Gastroesophageal sphincter (tissue), 4 donors: ENCODE data around the gene EEF1B2. TPM values are rescaled to one million over a fixed set of nuclear protein-coding genes. Genes with fewer than 3 reads are reported as not detected.
"Not testable (repeated sequence)": the region's sequence is repeated elsewhere in the genome, so short reads cannot be mapped to it uniquely, and the experiment has no call there.

Source experiments
- ATAC-seq: fragments of 150-250 bp; one replicate; pipeline ENCODE4 v1.9.1; 2016; ENCODE audit warnings: mild to moderate bottlenecking, moderate library complexity
- H3K27ac ChIP-seq, 4 donors: fragments of 200-600 bp; sonication (generic) in 3 of 4; 1 replicate in 3 of 4; 2 replicates in 1 of 4; pipeline ENCODE4 v1.5.1; 2016 to 2019
- H3K27me3 ChIP-seq: fragments of 200-600 bp; sonication (generic); one replicate; pipeline ENCODE4 v1.5.1; 2019
- H3K36me3 ChIP-seq, 2 donors: fragments of 200-600 bp; sonication (generic); one replicate each; pipeline ENCODE4 v1.5.1; 2019; ENCODE audit warnings: control low read depth in 1 of 2
- H3K4me1 ChIP-seq, 3 donors: fragments of 200-600 bp; sonication (generic); 1 replicate in 2 of 3; 2 replicates in 1 of 3; pipeline ENCODE4 v1.5.1; 2016 to 2019; ENCODE audit warnings: control low read depth in 2 of 3
- H3K4me3 ChIP-seq, 2 donors: fragments of 200-600 bp; sonication (generic); one replicate each; pipeline ENCODE4 v1.5.1; 2019; ENCODE audit warnings: mild to moderate bottlenecking in 1 of 2, moderate library complexity in 1 of 2
- H3K9me3 ChIP-seq, 3 donors: fragments of 200-600 bp; sonication (generic); one replicate each; pipeline ENCODE4 v1.5.1; 2017 to 2019; ENCODE audit warnings: control low read depth in 2 of 3
- EP300 ChIP-seq: sonication (generic); formaldehyde crosslinking; IDR thresholded peaks from one replicate; pipeline ENCODE4 v1.6.1; 2017; ENCODE audit warnings: antibody characterized with exemption, mild to moderate bottlenecking
- POLR2A ChIP-seq, 2 donors: fragments of 450-650 bp; IDR thresholded peaks; one replicate each; pipeline ENCODE4 v1.6.1; 2017; ENCODE audit warnings: antibody characterized with exemption in 2 of 2, mild to moderate bottlenecking in 2 of 2, moderate library complexity in 1 of 2
- POLR2AphosphoS5 ChIP-seq: sonication (generic); formaldehyde crosslinking; IDR thresholded peaks from one replicate; pipeline ENCODE4 v1.6.1; 2017; ENCODE audit warnings: antibody characterized with exemption
- WGBS, 2 donors: methylation state at CpG; one replicate each; pipeline ENCODE4 v1.1.5; 2018; ENCODE audit warnings: low coverage in 1 of 2; 5-methylcytosine and 5-hydroxymethylcytosine counted together
- total RNA-seq, 4 donors: library from RNA; depleted of rRNA; stranded (reverse); fragments of >200 nt; gene quantifications; one replicate each; pipeline ENCODE4 v1.1.0, GENCODE V29; 2016
- TF ChIP-seq, protein P1 (sequence below), 4 experiments: fragments of 200-600 bp in 2 of 4; fragments of 450-650 bp in 2 of 4; sonication (generic) in 1 of 4; IDR thresholded peaks; one replicate each; pipeline ENCODE4 v1.5.1; 2017 to 2019; ENCODE audit warnings: antibody characterized with exemption in 4 of 4, mild to moderate bottlenecking in 2 of 4, moderate library complexity in 2 of 4

Gene EEF1B2
- total RNA-seq, 4 donors from 2014 or later, result 162 to 367 (median 312) TPM

- Histone ChIP-seq H3K9me3 (no peaks in the 10 kb centered on the region), H3K27ac (no peak overlapping the region), H3K4me1 (no peaks in the 10 kb centered on the region), H3K27me3 (no peaks in the 10 kb centered on the region), H3K36me3 (peaks cover 0 to 5% of the 10 kb centered on the region in 2 donors), H3K4me3 (no peak overlapping the region)
- TF ChIP-seq POLR2AphosphoS5 (no peak), EP300 (no peak), POLR2A (IDR thresholded peaks at IDR 0.05) (no peak)
- TF ChIP-seq, protein P1, sequence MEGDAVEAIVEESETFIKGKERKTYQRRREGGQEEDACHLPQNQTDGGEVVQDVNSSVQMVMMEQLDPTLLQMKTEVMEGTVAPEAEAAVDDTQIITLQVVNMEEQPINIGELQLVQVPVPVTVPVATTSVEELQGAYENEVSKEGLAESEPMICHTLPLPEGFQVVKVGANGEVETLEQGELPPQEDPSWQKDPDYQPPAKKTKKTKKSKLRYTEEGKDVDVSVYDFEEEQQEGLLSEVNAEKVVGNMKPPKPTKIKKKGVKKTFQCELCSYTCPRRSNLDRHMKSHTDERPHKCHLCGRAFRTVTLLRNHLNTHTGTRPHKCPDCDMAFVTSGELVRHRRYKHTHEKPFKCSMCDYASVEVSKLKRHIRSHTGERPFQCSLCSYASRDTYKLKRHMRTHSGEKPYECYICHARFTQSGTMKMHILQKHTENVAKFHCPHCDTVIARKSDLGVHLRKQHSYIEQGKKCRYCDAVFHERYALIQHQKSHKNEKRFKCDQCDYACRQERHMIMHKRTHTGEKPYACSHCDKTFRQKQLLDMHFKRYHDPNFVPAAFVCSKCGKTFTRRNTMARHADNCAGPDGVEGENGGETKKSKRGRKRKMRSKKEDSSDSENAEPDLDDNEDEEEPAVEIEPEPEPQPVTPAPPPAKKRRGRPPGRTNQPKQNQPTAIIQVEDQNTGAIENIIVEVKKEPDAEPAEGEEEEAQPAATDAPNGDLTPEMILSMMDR (IDR thresholded peaks at IDR 0.05), result no peak
- 70 to 90% methylated on average over 3 to 4 of the region's 4 CpGs for WGBS, 2 donors
- ATAC-seq, result no peak
Observed at GRCh38 chr2:206173147-206173546, 13.5 kb downstream of the EEF1B2 start.

GRCh38 chr2:206176121-206176520 lies 16.4 kb downstream of the EEF1B2 start:
- no CpG with 5 or more reads among the region's 2 CpGs for WGBS, 2 donors
- H3K4me3 ChIP-seq, result no peak overlapping the region
- H3K27ac ChIP-seq, result no peak overlapping the region
- ATAC-seq, result no peak
- no peaks in the 10 kb centered on the region for H3K4me1 ChIP-seq
- no peaks in the 10 kb centered on the region for H3K36me3 ChIP-seq
- H3K27me3 ChIP-seq, result no peaks in the 10 kb centered on the region
- H3K9me3 ChIP-seq, result no peaks in the 10 kb centered on the region
- TF ChIP-seq POLR2AphosphoS5, result no peak
- TF ChIP-seq, protein P1 (IDR thresholded peaks at IDR 0.05), result no peak
- no peak for TF ChIP-seq POLR2A (IDR thresholded peaks at IDR 0.05)
- no peak for TF ChIP-seq EP300

DNA sequence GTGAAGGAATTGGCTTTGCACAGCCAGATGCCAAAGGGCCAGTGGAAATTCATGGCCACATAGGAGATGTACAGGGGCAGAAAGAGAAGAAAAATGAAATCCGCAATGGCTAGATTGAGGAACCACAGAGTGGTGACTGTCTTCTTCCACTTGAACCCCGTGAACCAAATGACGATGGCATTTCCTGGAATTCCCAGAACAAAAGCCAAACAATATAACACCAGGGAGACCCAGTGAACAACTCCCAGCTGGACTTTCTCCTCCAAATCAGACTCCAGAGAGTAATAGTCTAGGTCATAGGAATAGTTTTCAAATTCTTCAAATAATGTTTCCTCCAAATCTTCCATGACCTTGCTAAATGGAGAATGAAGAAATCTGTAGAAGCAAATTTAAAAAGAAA lies 17.2 kb downstream of the EEF1B2 start:
- H3K27ac ChIP-seq, result no peak overlapping the region
- WGBS, 2 donors, result 35 to 48% methylated on average over 3 of the region's 3 CpGs
- no peak for TF ChIP-seq POLR2AphosphoS5
- no peaks in the 10 kb centered on the region for H3K4me1 ChIP-seq
- no peak for ATAC-seq
- H3K9me3 ChIP-seq, result no peaks in the 10 kb centered on the region
- no peak overlapping the region for H3K4me3 ChIP-seq
- H3K36me3 ChIP-seq, result no peaks in the 10 kb centered on the region
- no peaks in the 10 kb centered on the region for H3K27me3 ChIP-seq

GRCh38 chr2:206181526-206181925 lies 21.8 kb downstream of the EEF1B2 start:
- H3K9me3 ChIP-seq, H3K27me3 ChIP-seq, H3K4me1 ChIP-seq, H3K27ac ChIP-seq, H3K4me3 ChIP-seq, H3K36me3 ChIP-seq, ATAC-seq: not testable (repeated sequence)
- WGBS, 2 donors, result 80 to 90% methylated on average over 6 of the region's 6 CpGs

- no peaks in the 10 kb centered on the region for H3K9me3 ChIP-seq
- H3K4me1 ChIP-seq, result no peaks in the 10 kb centered on the region
- H3K36me3 ChIP-seq, result no peaks in the 10 kb centered on the region
- H3K4me3 ChIP-seq, result no peak overlapping the region
- no peaks in the 10 kb centered on the region for H3K27me3 ChIP-seq
- no peak for TF ChIP-seq POLR2AphosphoS5
- no peak for TF ChIP-seq EP300
- no peak for TF ChIP-seq POLR2A (IDR thresholded peaks at IDR 0.05)
- TF ChIP-seq, protein P1 (IDR thresholded peaks at IDR 0.05), result no peak
- no peak for ATAC-seq
- 64% methylated on average over 3 of the region's 3 CpGs; no CpG with 5 or more reads in 1 of the 2 donors for WGBS, 2 donors
- no peak overlapping the region for H3K27ac ChIP-seq
Observed at GRCh38 chr2:206189691-206190090, 30.0 kb downstream of the EEF1B2 start.

DNA sequence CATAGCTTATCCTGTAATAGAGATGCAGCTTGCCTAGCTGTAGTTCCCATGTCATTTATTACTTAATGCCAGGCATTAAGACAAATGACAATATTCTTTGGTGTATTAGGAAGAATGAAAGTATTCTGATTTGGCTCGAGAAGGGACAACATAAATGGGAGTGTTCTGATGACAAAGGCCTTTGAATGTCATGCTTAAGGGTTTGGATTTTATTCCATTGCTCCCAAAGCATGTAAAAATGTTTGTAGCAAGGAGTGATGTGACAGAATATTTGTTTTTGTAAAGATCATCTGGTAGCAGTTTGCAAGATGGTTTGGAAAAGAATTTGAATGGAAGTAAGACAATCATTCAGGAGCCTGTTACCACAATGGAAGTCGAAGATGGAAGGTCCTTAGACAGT lies 30.4 kb downstream of the EEF1B2 start:
- H3K27ac ChIP-seq, result no peak overlapping the region
- no peaks in the 10 kb centered on the region for H3K9me3 ChIP-seq
- H3K27me3 ChIP-seq, result no peaks in the 10 kb centered on the region
- H3K4me1 ChIP-seq, result no peaks in the 10 kb centered on the region
- 70 to 85% methylated on average over 2 of the region's 2 CpGs for WGBS, 2 donors
- no peaks in the 10 kb centered on the region for H3K36me3 ChIP-seq
- no peak overlapping the region for H3K4me3 ChIP-seq
- TF ChIP-seq, protein P1 (IDR thresholded peaks at IDR 0.05), result no peak
- no peak for TF ChIP-seq POLR2AphosphoS5
- no peak for TF ChIP-seq POLR2A (IDR thresholded peaks at IDR 0.05)
- TF ChIP-seq EP300, result no peak
- no peak for ATAC-seq
